HG03571 (cell line): ENCODE results near the gene RBP3.

Source experiments
- ATAC-seq: cut with Tn5 transposase; IDR thresholded peaks from one replicate; pipeline ENCODE4 v1.9.1; 2021; ENCODE audit not compliant: unreplicated experiment

RBP3 gene

GRCh38 chr10:47335906-47336305 lies 12.3 kb upstream of the RBP3 start:
- no peak for ATAC-seq

GRCh38 chr10:47336387-47337134 lies 11.6 kb upstream of the RBP3 start:
- ATAC-seq = no peak

- ATAC-seq = no peak
Measured at GRCh38 chr10:47337310-47337709, 10.9 kb upstream of the RBP3 start.

- no peak for ATAC-seq
Measured at GRCh38 chr10:47339186-47339735, 8.9 kb upstream of the RBP3 start.

- ATAC-seq = no peak
Measured at GRCh38 chr10:47339759-47340607, 8.2 kb upstream of the RBP3 start.

- ATAC-seq = no peak
Measured at GRCh38 chr10:47340608-47341170, 7.5 kb upstream of the RBP3 start.

GRCh38 chr10:47344996-47345870 lies 2.9 kb upstream of the RBP3 start:
- no peak for ATAC-seq

- no peak for ATAC-seq
Measured at GRCh38 chr10:47346581-47347302, 1.4 kb upstream of the RBP3 start.

- ATAC-seq = no peak
Measured at GRCh38 chr10:47347303-47347675, 874 bp upstream of the RBP3 start.

- no peak for ATAC-seq
Measured at GRCh38 chr10:47348661-47349470, 703 bp downstream of the RBP3 start.

- no peak for ATAC-seq
Measured at GRCh38 chr10:47349516-47349915, 1.4 kb downstream of the RBP3 start.

- ATAC-seq = no peak
Measured at GRCh38 chr10:47349941-47350371, 1.8 kb downstream of the RBP3 start.

- ATAC-seq = no peak
Measured at GRCh38 chr10:47350671-47351640, 2.8 kb downstream of the RBP3 start.

- no peak for ATAC-seq
Measured at GRCh38 chr10:47351899-47352815, 4.0 kb downstream of the RBP3 start.

- no peak for ATAC-seq
Measured at GRCh38 chr10:47353351-47353750, 5.2 kb downstream of the RBP3 start.

- ATAC-seq = no peak
Measured at GRCh38 chr10:47354165-47354564, 6.0 kb downstream of the RBP3 start.

GRCh38 chr10:47354900-47355299 lies 6.7 kb downstream of the RBP3 start:
- no peak for ATAC-seq
